Sigmoid colon (tissue), 7 donors: ENCODE results near the gene TENT5C. TPM values are rescaled to one million over a fixed set of nuclear protein-coding genes. Genes with fewer than 3 reads are reported as not detected.

ENCODE experiments used
- DNase-seq: peaks from one replicate; pipeline ENCODE4 v3.0.0-alpha.2; 2019
- H3K27ac ChIP-seq, 4 donors: fragments of 200-600 bp; sonication (generic); one replicate each; pipeline ENCODE4 v1.5.1; 2016 to 2019; ENCODE audit warnings: mild to moderate bottlenecking in 1 of 4
- H3K27me3 ChIP-seq, 3 donors: fragments of 200-600 bp; sonication (generic); one replicate each; pipeline ENCODE4 v1.5.1; 2019; ENCODE audit warnings: mild to moderate bottlenecking in 1 of 3
- H3K36me3 ChIP-seq, 4 donors: fragments of 200-600 bp; sonication (generic); one replicate each; pipeline ENCODE4 v1.5.1; 2016 to 2019
- H3K4me1 ChIP-seq, 4 donors: fragments of 200-600 bp; sonication (generic); one replicate each; pipeline ENCODE4 v1.5.1; 2017 to 2019
- H3K4me3 ChIP-seq, 4 donors: fragments of 200-600 bp; sonication (generic); one replicate each; pipeline ENCODE4 v1.5.1; 2017 to 2019; ENCODE audit warnings: mild to moderate bottlenecking in 2 of 4, moderate library complexity in 1 of 4
- H3K9me3 ChIP-seq, 4 donors: fragments of 200-600 bp in 3 of 4; sonication (generic) in 3 of 4; one replicate each; pipeline versions ENCODE4 v1.5.1 to v1.6.1; 2013 to 2019
- CTCF ChIP-seq, 4 experiments: fragments of 450-650 bp in 3 of 4; fragments of 200-600 bp in 1 of 4; IDR thresholded peaks; one replicate each; pipeline ENCODE4 v1.5.1; 2016 to 2019; ENCODE audit warnings: antibody characterized with exemption in 4 of 4, mild to moderate bottlenecking in 3 of 4, moderate library complexity in 2 of 4
- EP300 ChIP-seq, 4 donors: sonication (generic); formaldehyde crosslinking; IDR thresholded peaks; one replicate each; pipeline ENCODE4 v1.6.1; 2017; ENCODE audit warnings: antibody characterized with exemption in 4 of 4
- POLR2A ChIP-seq, 2 donors: fragments of 450-650 bp; IDR thresholded peaks; one replicate each; pipeline ENCODE4 v1.6.1; 2016; ENCODE audit warnings: antibody characterized with exemption in 2 of 2, mild to moderate bottlenecking in 2 of 2, moderate library complexity in 2 of 2
- POLR2AphosphoS5 ChIP-seq, 4 donors: sonication (generic); formaldehyde crosslinking; IDR thresholded peaks; one replicate each; pipeline ENCODE4 v1.6.1; 2017; ENCODE audit warnings: antibody characterized with exemption in 4 of 4
- WGBS, 2 donors: extraction: QIAGEN DNeasy Blood & Tissue Kit; methylation state at CpG; one replicate each; pipeline ENCODE4 v1.1.7; 2013; 5-methylcytosine and 5-hydroxymethylcytosine counted together
- intact Hi-C: fragments of 100-400 bp; cut with DNase I; formaldehyde crosslinking; loops from one replicate; pipeline ENCODE4 v1.15.1; 2023
- polyA plus RNA-seq, 3 donors: library from polyadenylated mRNA; stranded (reverse); fragments of 200-250 nt; gene quantifications; one replicate each; pipeline ENCODE4 v1.2.3, GENCODE V29; 2013
- total RNA-seq, 4 donors: library from RNA; depleted of rRNA; stranded (reverse); fragments of >200 nt; gene quantifications; one replicate each; pipeline ENCODE4 v1.1.0, GENCODE V29; 2016
- donor health status: healthy with polysubstance abuse.
- donor health status: Bipolar disorder and iron deficiency.
- donor health status: healthy.

The TENT5C gene
- total and polyA plus RNA-seq, 7 donors: 2.8 to 10.3 (median 5.6) TPM

GRCh38 chr1:117621316-117621715, 15.5 kb downstream of the TENT5C start:
- TF ChIP-seq POLR2AphosphoS5 (IDR thresholded peaks at IDR 0.05): no peak
- no peak for TF ChIP-seq CTCF (IDR thresholded peaks at IDR 0.05)
- TF ChIP-seq EP300 (IDR thresholded peaks at IDR 0.05): no peak
- TF ChIP-seq POLR2A (IDR thresholded peaks at IDR 0.05): no peak
- no peaks in the 10 kb centered on the region for H3K4me1 ChIP-seq

GRCh38 chr1:117622726-117623125, 16.9 kb downstream of the TENT5C start:
- 89 to 91% methylated on average over 14 of the region's 14 CpGs for WGBS, 2 donors
- H3K4me3 ChIP-seq: no peak overlapping the region
- no peaks in the 10 kb centered on the region for H3K9me3 ChIP-seq
- H3K27me3 ChIP-seq: no peaks in the 10 kb centered on the region
- no peak overlapping the region for H3K27ac ChIP-seq
- peaks cover 0 to 13% (median 5%) of the 10 kb centered on the region in 4 donors for H3K36me3 ChIP-seq
- no peak for DNase-seq
- TF ChIP-seq EP300 (IDR thresholded peaks at IDR 0.05): no peak
- TF ChIP-seq POLR2AphosphoS5 (IDR thresholded peaks at IDR 0.05): no peak
- no peak for TF ChIP-seq POLR2A (IDR thresholded peaks at IDR 0.05)
- TF ChIP-seq CTCF (IDR thresholded peaks at IDR 0.05): no peak
- intact Hi-C loops: no loop called here
- no peaks in the 10 kb centered on the region for H3K4me1 ChIP-seq

More at GRCh38 chr1:117621316-117621715, 15.5 kb downstream of the TENT5C start:
- 94 to 95% methylated on average over 4 of the region's 4 CpGs for WGBS, 2 donors
- no peaks in the 10 kb centered on the region for H3K27me3 ChIP-seq
- no peaks in the 10 kb centered on the region for H3K9me3 ChIP-seq
- no peak overlapping the region for H3K4me3 ChIP-seq
- no peak for DNase-seq
- H3K36me3 ChIP-seq: peaks cover 0 to 13% (median 5%) of the 10 kb centered on the region in 4 donors
- H3K27ac ChIP-seq: no peak overlapping the region
- intact Hi-C loops: no loop called here

GRCh38 chr1:117623141-117623540, 17.3 kb downstream of the TENT5C start:
- Histone ChIP-seq H3K4me1 (no peaks in the 10 kb centered on the region), H3K36me3 (peaks cover 0 to 13% (median 5%) of the 10 kb centered on the region in 4 donors), H3K27ac (no peak overlapping the region), H3K4me3 (no peak overlapping the region), H3K27me3 (no peaks in the 10 kb centered on the region), H3K9me3 (no peaks in the 10 kb centered on the region)
- 89 to 95% methylated on average over 9 of the region's 9 CpGs for WGBS, 2 donors
- intact Hi-C loops: no loop called here
- no peak for DNase-seq
- TF ChIP-seq EP300 (IDR thresholded peaks at IDR 0.05) (no peak), CTCF (IDR thresholded peaks at IDR 0.05) (no peak), POLR2AphosphoS5 (IDR thresholded peaks at IDR 0.05) (no peak), POLR2A (IDR thresholded peaks at IDR 0.05) (no peak)

GRCh38 chr1:117623698-117624097, 17.9 kb downstream of the TENT5C start:
- no peaks in the 10 kb centered on the region for H3K4me1 ChIP-seq
- intact Hi-C loops: no loop called here

More at GRCh38 chr1:117623698-117624097, 17.9 kb downstream of the TENT5C start:
- WGBS, 2 donors: 97% methylated on average over 13 of the region's 13 CpGs
- no peaks in the 10 kb centered on the region for H3K27me3 ChIP-seq
- no peak overlapping the region for H3K27ac ChIP-seq
- peaks cover 0 to 13% (median 5%) of the 10 kb centered on the region in 4 donors for H3K36me3 ChIP-seq
- H3K9me3 ChIP-seq: no peaks in the 10 kb centered on the region
- no peak for TF ChIP-seq POLR2A (IDR thresholded peaks at IDR 0.05)
- no peak for TF ChIP-seq POLR2AphosphoS5 (IDR thresholded peaks at IDR 0.05)
- no peak for TF ChIP-seq CTCF (IDR thresholded peaks at IDR 0.05)
- TF ChIP-seq EP300 (IDR thresholded peaks at IDR 0.05): no peak
- no peak for DNase-seq
- H3K4me3 ChIP-seq: no peak overlapping the region
